Mesothelial cell of epicardium (in vitro differentiated cells): ENCODE data around the gene H6PD. TPM values are rescaled to one million over a fixed set of nuclear protein-coding genes. Genes with fewer than 3 reads are reported as not detected.

Experiments used
- DNase-seq, 2 experiments: peaks; one replicate each; pipeline ENCODE4 v3.0.0; 2021; ENCODE audit warnings: low spot score in 2 of 2; ENCODE audit not compliant: unreplicated experiment in 2 of 2
- H3K27ac Mint-ChIP-seq: 2 replicates; pipeline ENCODE4 v1.8.0; 2021; ENCODE audit warnings: mixed read lengths
- H3K27me3 Mint-ChIP-seq: 2 replicates; pipeline ENCODE4 v1.8.0; 2021; ENCODE audit warnings: low read depth, mixed read lengths
- H3K36me3 Mint-ChIP-seq: 2 replicates; pipeline ENCODE4 v1.8.0; 2021; ENCODE audit warnings: mixed read lengths
- H3K4me1 Mint-ChIP-seq: 2 replicates; pipeline ENCODE4 v1.8.0; 2021; ENCODE audit warnings: mixed read lengths
- H3K4me3 Mint-ChIP-seq: 2 replicates; pipeline ENCODE4 v1.8.0; 2021; ENCODE audit warnings: mild to moderate bottlenecking, moderate library complexity, mixed read lengths
- H3K9me3 Mint-ChIP-seq: 2 replicates; pipeline ENCODE4 v1.8.0; 2021; ENCODE audit warnings: mixed read lengths
- total RNA-seq: library from RNA; stranded (reverse); gene quantifications from 3 replicates; pipeline ENCODE4 v1.2.1, GENCODE V29; 2021
- TF ChIP-seq, protein P1 (sequence below): fragments of 200-600 bp; sonication (generic); IDR thresholded peaks from one replicate; pipeline ENCODE4 v1.5.0; 2021; ENCODE audit warnings: antibody characterized with exemption; ENCODE audit not compliant: unreplicated experiment

H6PD gene
- total RNA-seq, 1 donor from 2014 or later: 73.1 TPM

DNA sequence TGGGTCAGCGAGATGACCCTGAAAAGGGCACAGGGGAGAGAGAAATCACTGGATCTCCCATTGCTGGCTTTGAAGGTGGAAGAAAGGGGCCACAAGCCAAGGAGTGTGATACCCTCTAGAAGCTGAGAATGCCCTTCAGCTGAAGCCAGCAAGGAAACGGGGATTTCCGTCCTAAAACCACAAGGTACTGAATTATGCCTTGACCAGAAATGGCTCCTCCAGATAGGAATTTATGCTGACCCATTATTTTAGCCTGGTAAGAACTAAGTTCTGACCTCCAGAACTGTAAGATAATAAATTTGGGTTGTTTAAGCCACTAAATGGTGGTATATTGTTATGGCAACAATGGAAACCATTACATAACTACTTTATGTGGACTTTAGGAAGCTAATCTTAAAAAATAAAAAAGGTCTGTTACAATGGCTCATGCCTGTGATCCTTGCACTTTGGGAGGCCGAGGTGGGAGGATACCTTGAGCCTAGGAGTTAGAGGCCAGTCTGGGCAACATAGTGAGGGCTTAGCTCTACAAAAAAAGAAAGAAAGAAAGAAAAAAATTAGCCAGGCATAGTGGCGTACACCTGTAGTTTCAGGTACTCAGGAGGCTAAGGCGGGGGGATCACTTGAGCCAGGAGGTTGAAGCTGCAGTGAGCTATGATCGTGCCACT, 3.6 kb upstream of the H6PD start:
- Mint-ChIP-seq H3K27ac (no peak overlapping the region), H3K36me3 (no peaks in the 10 kb centered on the region), H3K27me3 (no peaks in the 10 kb centered on the region), H3K9me3 (no peaks in the 10 kb centered on the region), H3K4me3 (no peak overlapping the region), H3K4me1 (peaks cover 4% of the 10 kb centered on the region)
- no peak for DNase-seq
- TF ChIP-seq, protein P1, sequence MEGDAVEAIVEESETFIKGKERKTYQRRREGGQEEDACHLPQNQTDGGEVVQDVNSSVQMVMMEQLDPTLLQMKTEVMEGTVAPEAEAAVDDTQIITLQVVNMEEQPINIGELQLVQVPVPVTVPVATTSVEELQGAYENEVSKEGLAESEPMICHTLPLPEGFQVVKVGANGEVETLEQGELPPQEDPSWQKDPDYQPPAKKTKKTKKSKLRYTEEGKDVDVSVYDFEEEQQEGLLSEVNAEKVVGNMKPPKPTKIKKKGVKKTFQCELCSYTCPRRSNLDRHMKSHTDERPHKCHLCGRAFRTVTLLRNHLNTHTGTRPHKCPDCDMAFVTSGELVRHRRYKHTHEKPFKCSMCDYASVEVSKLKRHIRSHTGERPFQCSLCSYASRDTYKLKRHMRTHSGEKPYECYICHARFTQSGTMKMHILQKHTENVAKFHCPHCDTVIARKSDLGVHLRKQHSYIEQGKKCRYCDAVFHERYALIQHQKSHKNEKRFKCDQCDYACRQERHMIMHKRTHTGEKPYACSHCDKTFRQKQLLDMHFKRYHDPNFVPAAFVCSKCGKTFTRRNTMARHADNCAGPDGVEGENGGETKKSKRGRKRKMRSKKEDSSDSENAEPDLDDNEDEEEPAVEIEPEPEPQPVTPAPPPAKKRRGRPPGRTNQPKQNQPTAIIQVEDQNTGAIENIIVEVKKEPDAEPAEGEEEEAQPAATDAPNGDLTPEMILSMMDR: no peak

DNA sequence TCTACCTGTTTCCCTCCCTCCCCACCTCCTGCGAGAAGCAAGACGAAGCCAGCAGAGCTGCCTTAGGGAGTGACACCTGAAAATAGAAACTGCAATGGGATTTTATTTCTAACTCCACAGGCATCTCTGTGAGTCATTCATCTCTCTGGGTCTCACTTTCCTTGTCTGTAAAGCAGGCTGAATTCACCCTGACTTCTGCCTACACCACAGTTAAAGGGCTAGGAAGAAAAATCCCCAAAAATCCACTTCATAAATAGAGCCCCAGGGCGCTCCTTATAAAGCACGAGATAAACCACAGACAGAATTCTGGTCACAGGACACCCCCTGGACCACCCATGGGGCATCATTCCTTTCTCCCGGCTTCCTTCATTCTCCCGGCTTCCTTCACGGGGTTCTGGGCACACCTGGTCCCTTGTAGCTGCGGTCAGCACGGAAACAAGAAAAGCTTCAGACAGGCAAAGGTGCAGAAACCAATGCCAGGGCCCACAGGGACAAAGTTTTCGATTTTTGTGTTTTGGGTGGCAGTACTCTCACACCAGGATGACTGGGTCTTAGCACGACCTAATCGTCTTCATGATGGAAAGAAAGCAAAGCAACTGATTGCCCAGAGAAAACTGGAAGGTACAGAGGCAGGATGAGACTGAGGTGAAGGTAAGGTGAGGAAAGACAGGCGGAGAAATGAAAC, 2.8 kb upstream of the H6PD start:
- H3K9me3 Mint-ChIP-seq: no peaks in the 10 kb centered on the region
- H3K36me3 Mint-ChIP-seq: no peaks in the 10 kb centered on the region
- H3K27ac Mint-ChIP-seq: peak overlapping the region; percentile 22
- H3K27me3 Mint-ChIP-seq: no peaks in the 10 kb centered on the region
- no peak for DNase-seq
- H3K4me1 Mint-ChIP-seq: peaks cover 7% of the 10 kb centered on the region
- H3K4me3 Mint-ChIP-seq: peak overlapping the region; percentile 9
- TF ChIP-seq, protein P1: no peak

DNA sequence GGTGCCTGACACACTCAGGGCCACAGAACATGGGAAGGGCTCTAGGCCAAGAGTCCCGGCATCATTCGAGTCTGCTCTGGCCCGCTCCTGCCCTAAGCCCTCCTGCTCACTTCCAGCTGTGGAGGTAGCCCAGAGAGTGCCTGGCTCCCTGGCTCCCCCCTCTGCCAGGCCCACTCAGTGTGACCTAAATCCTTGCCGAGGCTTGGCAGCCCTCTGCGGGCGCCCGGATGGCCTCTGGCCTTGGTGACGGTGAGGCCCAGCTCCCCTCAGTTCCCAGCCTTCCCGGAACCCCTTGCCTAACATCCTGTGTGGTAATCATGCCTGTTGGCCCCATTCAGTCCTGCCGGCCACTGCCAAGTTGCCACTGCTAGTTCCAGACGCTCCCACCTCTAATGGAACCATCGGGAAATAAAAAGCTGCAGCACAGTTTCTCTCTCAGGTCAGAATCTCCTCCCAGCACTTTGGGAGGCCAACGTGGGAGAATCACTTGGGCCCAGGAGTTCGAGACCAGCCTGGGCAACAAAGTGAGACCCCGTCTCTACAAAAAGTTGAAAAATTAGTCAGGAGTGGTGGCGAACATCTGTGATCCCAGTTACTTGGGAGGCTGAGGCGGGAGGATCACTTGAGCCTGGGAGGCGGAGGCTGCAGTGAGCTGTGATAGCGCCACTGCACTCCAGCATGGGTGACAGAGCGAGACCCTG, 1.2 kb upstream of the H6PD start:
- DNase-seq: no peak
- H3K4me1 Mint-ChIP-seq: peaks cover 16% of the 10 kb centered on the region
- peak overlapping the region; percentile 34 for H3K4me3 Mint-ChIP-seq
- H3K9me3 Mint-ChIP-seq: no peaks in the 10 kb centered on the region
- peak overlapping the region; percentile 25 for H3K27ac Mint-ChIP-seq
- TF ChIP-seq, protein P1: no peak
- H3K27me3 Mint-ChIP-seq: no peaks in the 10 kb centered on the region
- peaks cover 7% of the 10 kb centered on the region for H3K36me3 Mint-ChIP-seq

DNA sequence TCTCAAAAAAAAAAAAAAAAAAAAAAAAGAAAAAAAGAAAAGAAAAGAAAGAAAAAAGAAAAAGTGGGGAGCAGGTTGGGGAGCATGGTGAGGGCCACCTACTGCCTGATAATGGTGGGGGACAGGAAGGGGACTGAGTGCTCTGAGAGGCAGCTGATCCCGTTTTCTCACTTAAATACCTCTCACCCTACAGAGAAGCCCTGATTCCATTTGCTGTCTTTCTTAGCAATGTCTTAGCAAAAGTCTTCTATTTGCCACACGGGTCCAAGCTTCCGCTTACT, 692 bp upstream of the H6PD start:
- peak overlapping the region; percentile 80 for H3K4me3 Mint-ChIP-seq
- H3K27me3 Mint-ChIP-seq: no peaks in the 10 kb centered on the region
- DNase-seq: no peak
- H3K27ac Mint-ChIP-seq: peak overlapping the region; percentile 89
- peaks cover 11% of the 10 kb centered on the region for H3K36me3 Mint-ChIP-seq
- peaks cover 20% of the 10 kb centered on the region for H3K4me1 Mint-ChIP-seq
- H3K9me3 Mint-ChIP-seq: no peaks in the 10 kb centered on the region
- TF ChIP-seq, protein P1: no peak

DNA sequence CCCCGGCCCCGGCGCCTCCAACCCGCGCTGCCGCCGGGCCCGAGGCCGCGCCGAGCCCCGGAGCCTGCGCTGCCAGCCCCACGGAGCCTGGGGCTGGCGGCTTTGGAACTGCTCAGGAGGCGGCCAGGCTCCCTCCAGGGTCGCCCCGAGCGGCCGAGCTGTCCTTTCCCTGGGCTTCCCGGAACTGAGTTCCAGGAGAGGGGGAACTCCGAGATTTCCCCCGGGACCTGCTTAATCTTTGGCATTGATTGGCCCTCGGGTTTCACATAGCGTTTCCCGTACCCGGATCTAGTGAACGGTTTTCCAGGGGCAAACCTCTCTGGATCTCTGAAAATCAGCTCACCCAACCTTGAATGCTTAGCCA, 504 bp downstream of the H6PD start:
- H3K36me3 Mint-ChIP-seq: peaks cover 11% of the 10 kb centered on the region
- no peaks in the 10 kb centered on the region for H3K27me3 Mint-ChIP-seq
- TF ChIP-seq, protein P1: no peak
- H3K9me3 Mint-ChIP-seq: no peaks in the 10 kb centered on the region
- H3K27ac Mint-ChIP-seq: peak overlapping the region; percentile 96
- DNase-seq: no peak
- H3K4me1 Mint-ChIP-seq: peaks cover 30% of the 10 kb centered on the region
- H3K4me3 Mint-ChIP-seq: peak overlapping the region; percentile 86
